Thyroid gland (tissue), 4 donors: ENCODE data around the gene MRPL50.

ENCODE experiments used
- POLR2A ChIP-seq, 2 donors: fragments of 450-650 bp; IDR thresholded peaks; one replicate each; pipeline ENCODE4 v1.6.1; 2017; ENCODE audit warnings: antibody characterized with exemption in 2 of 2, mild to moderate bottlenecking in 2 of 2, moderate library complexity in 1 of 2
- TF ChIP-seq, protein P1 (sequence below), 6 experiments: fragments of 200-600 bp in 3 of 6; fragments of 450-650 bp in 3 of 6; sonication (generic) in 3 of 6; IDR thresholded peaks; one replicate each; pipeline ENCODE4 v1.5.1; 2016 to 2019; ENCODE audit warnings: antibody characterized with exemption in 6 of 6, mild to moderate bottlenecking in 2 of 6, inconsistent platforms in 1 of 6, moderate library complexity in 1 of 6

DNA sequence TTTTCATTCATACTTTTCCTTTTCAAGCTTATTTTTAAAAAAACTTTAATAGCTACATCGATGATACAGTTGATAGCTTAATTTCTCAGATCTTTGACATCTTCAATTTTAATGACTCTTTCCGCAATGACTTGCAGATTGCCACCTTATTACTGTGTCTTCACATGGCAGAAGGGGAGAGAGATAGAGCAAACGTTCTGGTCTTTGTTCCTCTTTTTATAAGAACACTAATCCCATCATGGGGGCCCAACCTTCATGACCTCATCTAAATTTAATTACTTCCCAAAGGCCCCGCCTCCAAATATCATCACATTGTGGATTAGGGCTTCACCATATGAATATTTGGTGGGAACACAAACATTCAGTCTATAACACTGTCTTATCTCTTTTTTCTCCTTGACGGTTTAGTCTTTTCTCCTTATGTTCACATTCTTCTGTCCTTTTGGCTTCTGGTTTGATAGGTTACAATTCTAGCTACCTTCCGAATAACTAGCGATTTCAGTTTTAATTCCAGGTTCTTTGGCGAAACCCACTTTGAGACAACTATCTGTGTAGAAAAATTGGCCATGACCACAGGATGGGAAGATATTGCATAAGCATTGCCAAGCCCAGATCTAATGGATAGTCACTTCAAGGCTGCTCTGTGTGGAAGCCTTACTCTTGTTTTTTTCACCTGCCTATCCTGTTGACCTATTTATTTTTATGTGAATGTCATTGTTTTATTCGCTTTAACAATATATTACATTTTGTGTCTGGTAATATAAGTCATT lies 5.3 kb upstream of the MRPL50 start:
- TF ChIP-seq POLR2A (IDR thresholded peaks at IDR 0.05): no peak
- TF ChIP-seq, protein P1, sequence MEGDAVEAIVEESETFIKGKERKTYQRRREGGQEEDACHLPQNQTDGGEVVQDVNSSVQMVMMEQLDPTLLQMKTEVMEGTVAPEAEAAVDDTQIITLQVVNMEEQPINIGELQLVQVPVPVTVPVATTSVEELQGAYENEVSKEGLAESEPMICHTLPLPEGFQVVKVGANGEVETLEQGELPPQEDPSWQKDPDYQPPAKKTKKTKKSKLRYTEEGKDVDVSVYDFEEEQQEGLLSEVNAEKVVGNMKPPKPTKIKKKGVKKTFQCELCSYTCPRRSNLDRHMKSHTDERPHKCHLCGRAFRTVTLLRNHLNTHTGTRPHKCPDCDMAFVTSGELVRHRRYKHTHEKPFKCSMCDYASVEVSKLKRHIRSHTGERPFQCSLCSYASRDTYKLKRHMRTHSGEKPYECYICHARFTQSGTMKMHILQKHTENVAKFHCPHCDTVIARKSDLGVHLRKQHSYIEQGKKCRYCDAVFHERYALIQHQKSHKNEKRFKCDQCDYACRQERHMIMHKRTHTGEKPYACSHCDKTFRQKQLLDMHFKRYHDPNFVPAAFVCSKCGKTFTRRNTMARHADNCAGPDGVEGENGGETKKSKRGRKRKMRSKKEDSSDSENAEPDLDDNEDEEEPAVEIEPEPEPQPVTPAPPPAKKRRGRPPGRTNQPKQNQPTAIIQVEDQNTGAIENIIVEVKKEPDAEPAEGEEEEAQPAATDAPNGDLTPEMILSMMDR (IDR thresholded peaks at IDR 0.05): no peak
